Hepatocyte (in vitro differentiated cells): ENCODE data around the gene SLC2A13. TPM values are rescaled to one million over a fixed set of nuclear protein-coding genes. Genes with fewer than 3 reads are reported as not detected.

Experiments
- DNase-seq: peaks from one replicate; pipeline ENCODE4 v3.0.0-alpha.2; 2016; ENCODE audit warnings: low spot score
- H2AFZ ChIP-seq: fragments of 200-600 bp; sonication (generic); 2 replicates; pipeline ENCODE4 v1.6.0; 2016; ENCODE audit warnings: antibody characterized with exemption, mild to moderate bottlenecking
- H3K27ac ChIP-seq: fragments of 200-600 bp; sonication (generic); 2 replicates; pipeline ENCODE4 v1.5.1; 2016; ENCODE audit warnings: mild to moderate bottlenecking
- H3K27me3 ChIP-seq: fragments of 200-600 bp; sonication (generic); 2 replicates; pipeline ENCODE4 v1.6.1; 2016
- H3K36me3 ChIP-seq: fragments of 200-600 bp; sonication (generic); replicated peaks from 2 replicates; pipeline ENCODE4 v1.5.1; 2016; ENCODE audit warnings: low read depth; ENCODE audit not compliant: insufficient read depth
- H3K4me1 ChIP-seq: fragments of 200-600 bp; sonication (generic); 2 replicates; pipeline ENCODE4 v1.5.1; 2016; ENCODE audit warnings: mild to moderate bottlenecking, moderate library complexity; ENCODE audit not compliant: insufficient read depth
- H3K4me2 ChIP-seq: fragments of 200-600 bp; sonication (generic); 2 replicates; pipeline ENCODE4 v1.6.0; 2016
- H3K4me3 ChIP-seq: fragments of 200-600 bp; sonication (generic); 2 replicates; pipeline ENCODE4 v1.5.1; 2016; ENCODE audit warnings: mild to moderate bottlenecking
- H3K79me2 ChIP-seq: fragments of 200-600 bp; sonication (generic); 2 replicates; pipeline ENCODE4 v1.6.0; 2017; ENCODE audit warnings: mild to moderate bottlenecking
- H3K9me2 ChIP-seq: fragments of 200-600 bp; sonication (generic); replicated peaks from 2 replicates; pipeline ENCODE4 v1.6.0; 2017; ENCODE audit warnings: mild to moderate bottlenecking; ENCODE audit not compliant: insufficient read depth
- H3K9me3 ChIP-seq: fragments of 200-600 bp; sonication (generic); 2 replicates; pipeline ENCODE4 v1.5.1; 2016; ENCODE audit warnings: low read depth, mild to moderate bottlenecking
- H4K20me1 ChIP-seq: fragments of 200-600 bp; sonication (generic); 2 replicates; pipeline ENCODE4 v1.6.0; 2016; ENCODE audit warnings: mild to moderate bottlenecking; ENCODE audit not compliant: insufficient read depth, poor library complexity, severe bottlenecking
- EZH2 ChIP-seq: fragments of 200-600 bp; sonication (generic); IDR thresholded peaks from 2 replicates; pipeline ENCODE4 v1.6.1; 2016; ENCODE audit warnings: antibody characterized with exemption, mild to moderate bottlenecking, borderline replicate concordance
- EZH2phosphoT487 ChIP-seq: fragments of 200-600 bp; sonication (generic); IDR thresholded peaks from one replicate; pipeline ENCODE4 v1.6.1; 2018; ENCODE audit warnings: antibody characterized with exemption, mild to moderate bottlenecking, low read depth, moderate library complexity; ENCODE audit not compliant: unreplicated experiment, severe bottlenecking
- WGBS: methylation state at CpG from one replicate; pipeline ENCODE4 v1.1.6; 2016; ENCODE audit warnings: low lambda C conversion rate; ENCODE audit errors: missing lambda C conversion rate; 5-methylcytosine and 5-hydroxymethylcytosine counted together
- polyA plus RNA-seq: library from polyadenylated mRNA; unstranded; fragments of >200 nt; fragmentation: Nextera tagmentation; extraction: Ambion mirVana; gene quantifications from 2 replicates; pipeline ENCODE4 v1.2.1, GENCODE V29; 2016
- total RNA-seq: library from RNA; depleted of rRNA; stranded (reverse); fragments of >200 nt; gene quantifications from 2 replicates; pipeline ENCODE4 v1.2.3, GENCODE V29; 2014
- TF ChIP-seq, protein P1 (sequence below): fragments of 200-600 bp; sonication (generic); IDR thresholded peaks from 2 replicates; pipeline ENCODE4 v1.5.1; 2016; ENCODE audit warnings: antibody characterized with exemption, mild to moderate bottlenecking; ENCODE audit not compliant: poor library complexity

The SLC2A13 gene
- total and polyA plus RNA-seq, 2 experiments from 2014 or later: 12.1 to 21.1 TPM

DNA sequence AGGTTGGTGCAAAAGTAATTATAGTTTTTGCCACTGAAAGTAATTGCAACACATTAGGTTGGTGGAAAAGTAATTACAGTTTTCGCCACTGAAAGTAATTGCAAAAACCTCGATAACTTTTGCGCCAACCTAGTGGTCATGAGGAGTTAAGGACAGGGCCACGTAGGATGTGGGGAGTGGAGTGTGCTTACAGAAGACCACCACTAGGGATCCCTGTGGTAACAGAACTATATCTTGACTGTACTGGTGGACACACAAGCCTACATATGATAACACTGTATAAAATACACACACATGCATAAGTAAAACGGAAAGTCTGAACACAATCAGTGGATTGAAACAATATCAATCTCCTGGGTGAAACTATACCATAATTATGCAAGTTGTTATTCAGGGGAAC lies 298.8 kb downstream of the SLC2A13 start:
- Histone ChIP-seq H3K9me2 (no peaks in the 10 kb centered on the region), H3K9me3 (no peaks in the 10 kb centered on the region), H3K79me2 (no peaks in the 10 kb centered on the region), H2AFZ (no peak overlapping the region), H3K4me3 (no peak overlapping the region), H3K27ac (no peak overlapping the region), H3K4me1 (no peaks in the 10 kb centered on the region), H3K4me2 (no peak overlapping the region), H3K36me3 (no peaks in the 10 kb centered on the region), H4K20me1 (no peaks in the 10 kb centered on the region), H3K27me3 (no peaks in the 10 kb centered on the region)
- 84% methylated on average over 5 of the region's 5 CpGs for WGBS
- no peak for DNase-seq
- TF ChIP-seq, protein P1, sequence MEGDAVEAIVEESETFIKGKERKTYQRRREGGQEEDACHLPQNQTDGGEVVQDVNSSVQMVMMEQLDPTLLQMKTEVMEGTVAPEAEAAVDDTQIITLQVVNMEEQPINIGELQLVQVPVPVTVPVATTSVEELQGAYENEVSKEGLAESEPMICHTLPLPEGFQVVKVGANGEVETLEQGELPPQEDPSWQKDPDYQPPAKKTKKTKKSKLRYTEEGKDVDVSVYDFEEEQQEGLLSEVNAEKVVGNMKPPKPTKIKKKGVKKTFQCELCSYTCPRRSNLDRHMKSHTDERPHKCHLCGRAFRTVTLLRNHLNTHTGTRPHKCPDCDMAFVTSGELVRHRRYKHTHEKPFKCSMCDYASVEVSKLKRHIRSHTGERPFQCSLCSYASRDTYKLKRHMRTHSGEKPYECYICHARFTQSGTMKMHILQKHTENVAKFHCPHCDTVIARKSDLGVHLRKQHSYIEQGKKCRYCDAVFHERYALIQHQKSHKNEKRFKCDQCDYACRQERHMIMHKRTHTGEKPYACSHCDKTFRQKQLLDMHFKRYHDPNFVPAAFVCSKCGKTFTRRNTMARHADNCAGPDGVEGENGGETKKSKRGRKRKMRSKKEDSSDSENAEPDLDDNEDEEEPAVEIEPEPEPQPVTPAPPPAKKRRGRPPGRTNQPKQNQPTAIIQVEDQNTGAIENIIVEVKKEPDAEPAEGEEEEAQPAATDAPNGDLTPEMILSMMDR: no peak
- TF ChIP-seq EZH2: no peak
- no peak for TF ChIP-seq EZH2phosphoT487

DNA sequence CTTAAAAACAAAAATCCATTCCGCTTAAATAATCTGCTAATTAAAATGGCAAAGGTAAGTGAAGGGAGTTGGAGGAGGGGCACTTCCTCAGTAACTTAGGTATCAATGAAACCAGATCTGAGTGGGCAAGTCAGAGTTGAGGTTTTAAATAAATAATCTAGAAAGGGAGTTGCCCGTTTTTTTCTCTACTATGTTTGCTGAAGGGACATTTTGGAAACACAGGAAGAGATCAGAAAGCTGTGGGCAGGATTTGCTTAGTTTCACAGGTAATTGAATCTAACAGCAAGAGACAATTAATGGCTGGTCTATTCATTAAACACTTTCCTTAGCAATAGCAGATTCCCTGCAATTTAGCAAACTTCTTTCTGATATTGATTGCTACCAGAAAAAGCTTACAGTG lies 300.2 kb downstream of the SLC2A13 start:
- H3K36me3 ChIP-seq: no peaks in the 10 kb centered on the region
- H2AFZ ChIP-seq: no peak overlapping the region
- 58% methylated on average over 2 of the region's 2 CpGs for WGBS
- H3K79me2 ChIP-seq: no peaks in the 10 kb centered on the region
- TF ChIP-seq EZH2phosphoT487 (no peak), EZH2 (no peak)
- TF ChIP-seq, protein P1: no peak
- no peaks in the 10 kb centered on the region for H3K4me1 ChIP-seq
- H3K9me3 ChIP-seq: no peaks in the 10 kb centered on the region
- H4K20me1 ChIP-seq: no peaks in the 10 kb centered on the region
- H3K27ac ChIP-seq: no peak overlapping the region
- no peaks in the 10 kb centered on the region for H3K27me3 ChIP-seq
- no peak overlapping the region for H3K4me3 ChIP-seq
- no peak for DNase-seq
- no peaks in the 10 kb centered on the region for H3K9me2 ChIP-seq
- H3K4me2 ChIP-seq: no peak overlapping the region

DNA sequence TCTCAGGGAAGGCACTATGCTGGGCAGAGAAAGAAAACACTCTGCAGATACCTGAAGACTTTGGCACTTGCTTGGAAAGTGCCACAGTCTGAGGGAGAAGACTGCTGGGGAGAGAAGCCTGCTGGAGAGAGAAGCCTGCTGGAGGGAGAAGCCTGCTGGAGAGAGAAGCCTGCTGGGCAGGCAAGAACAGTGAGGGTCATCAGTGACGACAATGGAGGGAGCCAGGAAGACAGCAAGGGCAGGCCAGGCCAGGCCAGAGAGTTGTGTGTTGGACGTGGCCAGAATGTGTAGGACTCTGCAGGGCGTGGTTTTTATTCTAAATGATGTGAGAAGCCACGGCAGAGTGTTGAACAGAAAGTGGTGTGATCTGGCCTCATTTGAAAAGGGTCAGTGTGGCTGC lies 301.0 kb downstream of the SLC2A13 start:
- Histone ChIP-seq H4K20me1 (no peaks in the 10 kb centered on the region), H3K27me3 (no peaks in the 10 kb centered on the region), H2AFZ (no peak overlapping the region), H3K9me3 (no peaks in the 10 kb centered on the region), H3K4me3 (no peak overlapping the region), H3K4me2 (no peak overlapping the region), H3K9me2 (no peaks in the 10 kb centered on the region), H3K4me1 (no peaks in the 10 kb centered on the region), H3K36me3 (no peaks in the 10 kb centered on the region), H3K27ac (no peak overlapping the region), H3K79me2 (no peaks in the 10 kb centered on the region)
- 93% methylated on average over 4 of the region's 4 CpGs for WGBS
- no peak for TF ChIP-seq EZH2
- TF ChIP-seq, protein P1: no peak
- TF ChIP-seq EZH2phosphoT487: no peak
- no peak for DNase-seq

DNA sequence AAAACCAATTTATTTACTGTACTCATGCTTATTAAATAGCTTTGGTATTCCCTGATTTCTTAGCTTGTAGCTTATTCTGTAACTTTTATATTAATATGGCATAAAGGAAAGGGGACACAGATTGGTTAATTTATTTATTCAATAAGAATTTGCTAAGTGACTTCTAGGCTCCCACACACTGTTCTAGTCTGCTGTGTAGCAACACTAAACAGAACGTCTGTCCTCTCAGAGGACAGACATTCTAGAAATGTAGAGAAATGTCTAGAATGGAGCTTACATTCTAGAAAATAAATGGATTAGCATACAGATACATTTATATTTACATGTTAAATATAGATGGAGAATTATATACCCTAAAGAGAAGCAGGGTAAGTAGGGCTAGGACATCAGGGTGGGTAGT lies 301.4 kb downstream of the SLC2A13 start:
- H3K4me2 ChIP-seq: no peak overlapping the region
- TF ChIP-seq EZH2: no peak
- TF ChIP-seq EZH2phosphoT487: no peak
- TF ChIP-seq, protein P1: no peak
- H3K9me3 ChIP-seq: no peaks in the 10 kb centered on the region
- no peak overlapping the region for H3K27ac ChIP-seq
- no peaks in the 10 kb centered on the region for H3K79me2 ChIP-seq
- H4K20me1 ChIP-seq: no peaks in the 10 kb centered on the region
- no peaks in the 10 kb centered on the region for H3K27me3 ChIP-seq
- H3K4me3 ChIP-seq: no peak overlapping the region
- no peak overlapping the region for H2AFZ ChIP-seq
- H3K4me1 ChIP-seq: no peaks in the 10 kb centered on the region
- 84% methylated on average over 1 of the region's 1 CpG for WGBS
- H3K36me3 ChIP-seq: no peaks in the 10 kb centered on the region
- no peak for DNase-seq
- H3K9me2 ChIP-seq: no peaks in the 10 kb centered on the region
